H9 (cell line): Measurements from ENCODE around the gene RALGAPA2. TPM values are rescaled to one million over a fixed set of nuclear protein-coding genes. Genes with fewer than 3 reads are reported as not detected.

Source experiments
- DNase-seq: peaks from one replicate; pipeline ENCODE4 v3.0.0-alpha.2; 2017
- H2AFZ ChIP-seq: one replicate; pipeline ENCODE4 v1.6.1; 2013; ENCODE audit warnings: mild to moderate bottlenecking, low read length, control low read depth, moderate library complexity
- H2AK5ac ChIP-seq: 2 replicates; pipeline ENCODE4 v1.6.1; 2013; ENCODE audit warnings: low read length, control low read depth, mixed read lengths; ENCODE audit not compliant: insufficient read length
- H2BK120ac ChIP-seq: one replicate; pipeline ENCODE4 v1.6.1; 2013; ENCODE audit warnings: low read depth, mild to moderate bottlenecking, low read length, control low read depth, inconsistent platforms; ENCODE audit not compliant: poor library complexity, severe bottlenecking
- H2BK12ac ChIP-seq: 2 replicates; pipeline ENCODE4 v1.6.1; 2013; ENCODE audit warnings: low read length, control low read depth, mixed read lengths, low read depth; ENCODE audit not compliant: insufficient read length
- H2BK15ac ChIP-seq: 2 replicates; pipeline ENCODE4 v1.6.1; 2013; ENCODE audit warnings: low read depth, low read length, control low read depth
- H2BK20ac ChIP-seq: one replicate; pipeline ENCODE4 v1.6.1; 2013; ENCODE audit warnings: low read depth, mild to moderate bottlenecking, low read length, control low read depth, inconsistent platforms; ENCODE audit not compliant: poor library complexity, severe bottlenecking
- H2BK5ac ChIP-seq: 2 replicates; pipeline ENCODE4 v1.6.1; 2013; ENCODE audit warnings: low read length, control low read depth, mixed read lengths; ENCODE audit not compliant: insufficient read length
- H3K14ac ChIP-seq: 2 replicates; pipeline ENCODE4 v1.6.1; 2013; ENCODE audit warnings: low read length, control low read depth; ENCODE audit not compliant: insufficient read depth
- H3K18ac ChIP-seq: 2 replicates; pipeline ENCODE4 v1.6.1; 2013; ENCODE audit warnings: low read depth, mild to moderate bottlenecking, mixed read lengths, low read length, control low read depth; ENCODE audit not compliant: insufficient read length
- H3K23ac ChIP-seq: 2 replicates; pipeline ENCODE4 v1.6.1; 2013; ENCODE audit warnings: low read length, control low read depth, mixed read lengths, low read depth; ENCODE audit not compliant: insufficient read length
- H3K23me2 ChIP-seq: 2 replicates; pipeline ENCODE4 v1.6.1; 2013; ENCODE audit warnings: low read depth, mild to moderate bottlenecking, mixed read lengths, low read length, control low read depth; ENCODE audit not compliant: insufficient read length, poor library complexity, severe bottlenecking
- H3K27ac ChIP-seq: 2 replicates; pipeline ENCODE4 v1.5.1; 2013; ENCODE audit warnings: low read length, control low read depth, mixed read lengths, low read depth; ENCODE audit not compliant: insufficient read length
- H3K27me3 ChIP-seq: 2 replicates; pipeline ENCODE4 v1.6.1; 2013; ENCODE audit warnings: low read length, control low read depth, inconsistent platforms; ENCODE audit not compliant: insufficient read depth
- H3K4ac ChIP-seq: 2 replicates; pipeline ENCODE4 v1.6.1; 2013; ENCODE audit warnings: low read depth, mild to moderate bottlenecking, control low read depth, inconsistent platforms, low read length, moderate library complexity
- H3K4me1 ChIP-seq: 2 replicates; pipeline ENCODE4 v1.6.1; 2013; ENCODE audit warnings: low read length, control low read depth, inconsistent platforms; ENCODE audit not compliant: insufficient read depth
- H3K4me2 ChIP-seq: 2 replicates; pipeline ENCODE4 v1.6.1; 2013; ENCODE audit warnings: low read length, control low read depth, mixed read lengths; ENCODE audit not compliant: insufficient read length, insufficient read depth
- H3K56ac ChIP-seq: 2 replicates; pipeline ENCODE4 v1.6.1; 2013; ENCODE audit warnings: low read depth, mild to moderate bottlenecking, mixed read lengths, low read length, control low read depth; ENCODE audit not compliant: insufficient read length
- H3K79me1 ChIP-seq: 2 replicates; pipeline ENCODE4 v1.6.1; 2013; ENCODE audit warnings: low read depth, mild to moderate bottlenecking, moderate library complexity, low read length, control low read depth, inconsistent platforms; ENCODE audit not compliant: insufficient read depth, poor library complexity, severe bottlenecking
- H3K79me2 ChIP-seq: 2 replicates; pipeline ENCODE4 v1.6.1; 2013; ENCODE audit warnings: low read length, control low read depth, inconsistent platforms; ENCODE audit not compliant: insufficient read depth
- H3K9ac ChIP-seq: 2 replicates; pipeline ENCODE4 v1.6.1; 2013; ENCODE audit warnings: low read length, control low read depth, mixed read lengths; ENCODE audit not compliant: insufficient read length; ENCODE audit errors: extremely low read depth
- H3K9me3 ChIP-seq: one replicate; pipeline ENCODE4 v1.6.1; 2013; ENCODE audit warnings: low read depth, low read length, inconsistent platforms; ENCODE audit not compliant: control insufficient read depth
- H3T11ph ChIP-seq: one replicate; pipeline ENCODE4 v1.6.1; 2013; ENCODE audit warnings: mild to moderate bottlenecking, low read length, control low read depth, inconsistent platforms
- H4K20me1 ChIP-seq: one replicate; pipeline ENCODE4 v1.6.1; 2013; ENCODE audit not compliant: control insufficient read depth, insufficient read length, insufficient read depth
- H4K5ac ChIP-seq: 2 replicates; pipeline ENCODE4 v1.6.1; 2013; ENCODE audit warnings: low read depth, mild to moderate bottlenecking, mixed read lengths, low read length, control low read depth; ENCODE audit not compliant: insufficient read length
- H4K8ac ChIP-seq: replicated peaks from 2 replicates; pipeline ENCODE4 v1.6.1; 2013; ENCODE audit warnings: low read length, control low read depth, mixed read lengths, low read depth; ENCODE audit not compliant: insufficient read length
- H4K91ac ChIP-seq: 2 replicates; pipeline ENCODE4 v1.6.1; 2013; ENCODE audit warnings: low read depth, mild to moderate bottlenecking, moderate library complexity, mixed read lengths, low read length, control low read depth; ENCODE audit not compliant: insufficient read length
- H3K27ac Mint-ChIP-seq, 3 experiments: 2 replicates in 2 of 3; 3 replicates in 1 of 3; pipeline ENCODE4 v1.8.0; 2020 to 2021; ENCODE audit warnings: mixed read lengths in 3 of 3, mild to moderate bottlenecking in 1 of 3, moderate library complexity in 1 of 3
- H3K27me3 Mint-ChIP-seq: 2 replicates; pipeline ENCODE4 v1.8.0; 2021; ENCODE audit warnings: low read depth, mild to moderate bottlenecking, moderate library complexity, mixed read lengths
- H3K36me3 Mint-ChIP-seq, 3 experiments: 2 replicates in 2 of 3; 3 replicates in 1 of 3; pipeline ENCODE4 v1.8.0; 2020 to 2021; ENCODE audit warnings: low read depth in 3 of 3, mixed read lengths in 3 of 3; ENCODE audit not compliant: insufficient read depth in 1 of 3
- H3K4me1 Mint-ChIP-seq, 2 experiments: 2 replicates each; pipeline ENCODE4 v1.8.0; 2020; ENCODE audit warnings: mixed read lengths in 2 of 2
- H3K4me3 Mint-ChIP-seq, 2 experiments: 2 replicates in 1 of 2; 3 replicates in 1 of 2; pipeline ENCODE4 v1.8.0; 2020 to 2021; ENCODE audit warnings: mild to moderate bottlenecking in 2 of 2, mixed read lengths in 2 of 2, moderate library complexity in 1 of 2
- H3K9me3 Mint-ChIP-seq, 2 experiments: 2 replicates in 1 of 2; 3 replicates in 1 of 2; pipeline ENCODE4 v1.8.0; 2020; ENCODE audit warnings: mild to moderate bottlenecking in 2 of 2, mixed read lengths in 2 of 2, moderate library complexity in 1 of 2
- CTCF ChIP-seq: fragments of 200-600 bp; sonication (generic); conservative IDR thresholded peaks from 3 replicates; pipeline ENCODE4 v1.8.0; 2021; ENCODE audit warnings: antibody characterized with exemption, mild to moderate bottlenecking
- WGBS: extraction: QIAGEN DNeasy Blood & Tissue Kit; methylation state at CpG from one replicate; pipeline ENCODE4 v1.1.7; 2013; ENCODE audit warnings: missing lambda C conversion rate, low lambda C conversion rate, mixed read lengths; ENCODE audit not compliant: insufficient read length; ENCODE audit errors: extremely low coverage; 5-methylcytosine and 5-hydroxymethylcytosine counted together
- total RNA-seq: library from RNA; stranded (reverse); gene quantifications from 2 replicates; pipeline ENCODE4 v1.2.1, GENCODE V29; 2021

The RALGAPA2 gene
- total RNA-seq, 1 experiment from 2014 or later, result 16.6 TPM

- no peak for TF ChIP-seq CTCF
- no peaks in the 10 kb centered on the region for H3K27me3 ChIP-seq
- H2BK15ac ChIP-seq, result no peak overlapping the region
- Mint-ChIP-seq H3K27me3 (peaks cover 2% of the 10 kb centered on the region; the same call in 1 of the 2 replicates), H3K4me3 (no peak overlapping the region), H3K9me3 (peaks cover 4 to 8% of the 10 kb centered on the region in 2 experiments; a peak in 4 of 5 replicates), H3K36me3 (peaks cover 5 to 8% (median 7%) of the 10 kb centered on the region in 3 experiments; a peak in 6 of 7 replicates), H3K4me1 (no peaks in the 10 kb centered on the region), H3K27ac (no peak overlapping the region)
- H2AFZ ChIP-seq, result no peak overlapping the region
- H3K4ac ChIP-seq, result no peak overlapping the region
- WGBS, result no CpG with 5 or more reads among the region's 5 CpGs
- no peaks in the 10 kb centered on the region for H3K79me1 ChIP-seq
- no peak overlapping the region for H3T11ph ChIP-seq
- no peak overlapping the region for H2BK12ac ChIP-seq
- no peak overlapping the region for H4K5ac ChIP-seq
- no peak overlapping the region for H4K91ac ChIP-seq
- no peak overlapping the region for H3K27ac ChIP-seq
- H3K56ac ChIP-seq, result no peak overlapping the region
- no peak overlapping the region for H2BK120ac ChIP-seq
- no peaks in the 10 kb centered on the region for H3K4me1 ChIP-seq
- DNase-seq, result no peak
- no peak overlapping the region for H2AK5ac ChIP-seq
- no peaks in the 10 kb centered on the region for H3K23me2 ChIP-seq
- H2BK5ac ChIP-seq, result no peak overlapping the region
- H3K9ac ChIP-seq, result no peak overlapping the region
- no peak overlapping the region for H3K23ac ChIP-seq
- H3K79me2 ChIP-seq, result no peaks in the 10 kb centered on the region
- no peak overlapping the region for H3K18ac ChIP-seq
- H3K9me3 ChIP-seq, result no peaks in the 10 kb centered on the region
- no peak overlapping the region for H2BK20ac ChIP-seq
- H4K8ac ChIP-seq, result no peak overlapping the region
- no peaks in the 10 kb centered on the region for H4K20me1 ChIP-seq
- no peak overlapping the region for H3K14ac ChIP-seq
- no peak overlapping the region for H3K4me2 ChIP-seq
Observed at GRCh38 chr20:20752712-20753111, 40.3 kb upstream of the RALGAPA2 start.
